ENCODE results near the gene PLCB3.

The PLCB3 gene

GRCh38 chr11:64275841-64276240 lies 24.5 kb downstream of the PLCB3 start:
- TF ChIP-seq CTCF (conservative IDR thresholded peaks at IDR 0.05; ENCODE audit: low read depth, low read length), result no peak
- no peak overlapping the region for H3K27ac ChIP-seq

GRCh38 chr11:64276653-64277431 lies 25.5 kb downstream of the PLCB3 start:
- no peak overlapping the region for H3K9ac ChIP-seq
- H3K4me2 ChIP-seq, result no peak overlapping the region
- H2AFZ ChIP-seq (ENCODE audit: low read depth), result no peak overlapping the region
- no peaks in the 10 kb centered on the region for H3K79me2 ChIP-seq (ENCODE audit: insufficient read depth, low read depth)
- H3K27me3 ChIP-seq (ENCODE audit: insufficient read depth, low read depth), result no peaks in the 10 kb centered on the region
- peaks cover 4% of the 10 kb centered on the region for H3K4me1 ChIP-seq (ENCODE audit: low read depth, poor library complexity, severe bottlenecking)
- TF ChIP-seq CTCF (conservative IDR thresholded peaks at IDR 0.05; ENCODE audit: low read depth, low read length), result no peak
- H4K20me1 ChIP-seq (ENCODE audit: insufficient read depth), result no peaks in the 10 kb centered on the region
- H3K27ac ChIP-seq, result no peak overlapping the region
- no peaks in the 10 kb centered on the region for H3K36me3 ChIP-seq (ENCODE audit: insufficient read depth)
- no peak overlapping the region for H3K4me3 ChIP-seq (IDR thresholded peaks at IDR 0.05; ENCODE audit: insufficient read depth, low read depth, low read length)

More at GRCh38 chr11:64275841-64276240, 24.5 kb downstream of the PLCB3 start:
- H3K79me2 ChIP-seq (ENCODE audit: insufficient read depth, low read depth), result no peaks in the 10 kb centered on the region
- H3K4me1 ChIP-seq (ENCODE audit: low read depth, poor library complexity, severe bottlenecking), result peaks cover 6% of the 10 kb centered on the region
- H4K20me1 ChIP-seq (ENCODE audit: insufficient read depth), result no peaks in the 10 kb centered on the region
- H3K4me2 ChIP-seq, result no peak overlapping the region
- no peaks in the 10 kb centered on the region for H3K27me3 ChIP-seq (ENCODE audit: insufficient read depth, low read depth)
- no peak overlapping the region for H3K4me3 ChIP-seq (IDR thresholded peaks at IDR 0.05; ENCODE audit: insufficient read depth, low read depth, low read length)
- no peak overlapping the region for H2AFZ ChIP-seq (ENCODE audit: low read depth)
- H3K9ac ChIP-seq, result no peak overlapping the region
- H3K36me3 ChIP-seq (ENCODE audit: insufficient read depth), result no peaks in the 10 kb centered on the region

GRCh38 chr11:64278576-64279190 lies 27.4 kb downstream of the PLCB3 start:
- Histone ChIP-seq H3K27ac (no peak overlapping the region), H3K36me3 (ENCODE audit: insufficient read depth) (no peaks in the 10 kb centered on the region), H3K4me1 (ENCODE audit: low read depth, poor library complexity, severe bottlenecking) (peaks cover 13% of the 10 kb centered on the region), H3K4me2 (no peak overlapping the region), H2AFZ (ENCODE audit: low read depth) (no peak overlapping the region), H3K27me3 (ENCODE audit: insufficient read depth, low read depth) (no peaks in the 10 kb centered on the region), H3K9ac (no peak overlapping the region), H4K20me1 (ENCODE audit: insufficient read depth) (no peaks in the 10 kb centered on the region), H3K79me2 (ENCODE audit: insufficient read depth, low read depth) (peaks cover 8% of the 10 kb centered on the region; the same call in 1 of the 2 replicates), H3K4me3 (IDR thresholded peaks at IDR 0.05; ENCODE audit: insufficient read depth, low read depth, low read length) (no peak overlapping the region)
- no peak for TF ChIP-seq CTCF (conservative IDR thresholded peaks at IDR 0.05; ENCODE audit: low read depth, low read length)

GRCh38 chr11:64281957-64282770 lies 30.8 kb downstream of the PLCB3 start:
- no peak overlapping the region for H3K4me3 ChIP-seq (IDR thresholded peaks at IDR 0.05; ENCODE audit: insufficient read depth, low read depth, low read length)
- H3K27ac ChIP-seq, result no peak overlapping the region
- H3K4me1 ChIP-seq (ENCODE audit: low read depth, poor library complexity, severe bottlenecking), result peaks cover 28% of the 10 kb centered on the region
- H4K20me1 ChIP-seq (ENCODE audit: insufficient read depth), result no peaks in the 10 kb centered on the region
- H3K9ac ChIP-seq, result no peak overlapping the region
- H2AFZ ChIP-seq (ENCODE audit: low read depth), result no peak overlapping the region
- H3K79me2 ChIP-seq (ENCODE audit: insufficient read depth, low read depth), result peaks cover 14% of the 10 kb centered on the region
- H3K4me2 ChIP-seq, result no peak overlapping the region
- H3K36me3 ChIP-seq (ENCODE audit: insufficient read depth), result no peaks in the 10 kb centered on the region
- H3K27me3 ChIP-seq (ENCODE audit: insufficient read depth, low read depth), result no peaks in the 10 kb centered on the region
- no peak for TF ChIP-seq CTCF (conservative IDR thresholded peaks at IDR 0.05; ENCODE audit: low read depth, low read length)
